Measurements from ENCODE around the gene SEL1L. TPM values are rescaled to one million over a fixed set of nuclear protein-coding genes. Genes with fewer than 3 reads are reported as not detected.
"Not testable (repeated sequence)": the region's sequence is repeated elsewhere in the genome, so short reads cannot be mapped to it uniquely, and the experiment has no call there.

Gene SEL1L
- 10 to 100 TPM; 56.9 to 66.0 TPM for total RNA-seq
- long read RNA-seq, full-length matches to known transcripts, result 23 of 40 reads
- long read RNA-seq, partial matches to known transcripts, result 6 of 40 reads
- long read RNA-seq, other reads (novel, unspliced or antisense), result 11 of 40 reads

GRCh38 chr14:81533536-81534343 is at the start of gene SEL1L:
Gene SEL1L (minus strand): TSS chr14:81533853. CDS start chr14:81533744, 109 bp downstream.
- intact Hi-C loops (cut with DNase I), result no loop called here
- DNase-seq (peak; percentile 100), ATAC-seq (peak; percentile 99)

GRCh38 chr14:81582420-81582819 is 48.8 kb upstream of the SEL1L start:
- ATAC-seq (no peak), DNase-seq (no peak)
- intact Hi-C loops (cut with DNase I), result no loop called here

GRCh38 chr14:81579115-81579514 is 45.5 kb upstream of the SEL1L start:
- intact Hi-C loops (cut with DNase I), result no loop called here
- DNase-seq (no peak), ATAC-seq (no peak)

GRCh38 chr14:81571437-81571836 is 37.8 kb upstream of the SEL1L start:
- ATAC-seq, result no peak
- DNase-seq, result no peak
- intact Hi-C loops (cut with DNase I), result no loop called here

GRCh38 chr14:81567302-81567701 is 33.6 kb upstream of the SEL1L start:
- ATAC-seq, result no peak
- intact Hi-C loops (cut with DNase I), result no loop called here
- no peak for DNase-seq

GRCh38 chr14:81565441-81566290 is 32.0 kb upstream of the SEL1L start:
- no peak for ATAC-seq
- intact Hi-C loops (cut with DNase I), result no loop called here
- no peak for DNase-seq

GRCh38 chr14:81562818-81563217 is 29.2 kb upstream of the SEL1L start:
- DNase-seq, result no peak
- intact Hi-C loops (cut with DNase I), result no loop called here
- ATAC-seq, result no peak

- ATAC-seq (no peak), DNase-seq (no peak)
- intact Hi-C loops (cut with DNase I), result no loop called here
Observed at GRCh38 chr14:81561084-81561775, 27.6 kb upstream of the SEL1L start.

GRCh38 chr14:81559385-81559784 is 25.7 kb upstream of the SEL1L start:
- no peak for ATAC-seq
- intact Hi-C loops (cut with DNase I), result no loop called here

GRCh38 chr14:81557146-81557545 is 23.5 kb upstream of the SEL1L start:
- DNase-seq, result no peak
- intact Hi-C loops (cut with DNase I), result no loop called here
- ATAC-seq, result no peak

More at GRCh38 chr14:81559385-81559784, 25.7 kb upstream of the SEL1L start:
- no peak for DNase-seq

- ATAC-seq, result no peak
Observed at GRCh38 chr14:81555684-81556083, 22.0 kb upstream of the SEL1L start.

GRCh38 chr14:81555051-81555450 is 21.4 kb upstream of the SEL1L start:
- no peak for ATAC-seq
- intact Hi-C loops (cut with DNase I), result no loop called here

More at GRCh38 chr14:81555684-81556083, 22.0 kb upstream of the SEL1L start:
- DNase-seq, result no peak
- intact Hi-C loops (cut with DNase I), result no loop called here

GRCh38 chr14:81551471-81551870 is 17.8 kb upstream of the SEL1L start:
- no peak for ATAC-seq
- intact Hi-C loops (cut with DNase I), result no loop called here
- no peak for DNase-seq

More at GRCh38 chr14:81555051-81555450, 21.4 kb upstream of the SEL1L start:
- no peak for DNase-seq

- ATAC-seq (no peak), DNase-seq (no peak)
- intact Hi-C loops (cut with DNase I), result no loop called here
Observed at GRCh38 chr14:81550001-81550637, 16.5 kb upstream of the SEL1L start.

GRCh38 chr14:81541206-81541605 is 7.6 kb upstream of the SEL1L start:
- ATAC-seq; intact Hi-C loops (cut with DNase I); DNase-seq: not testable (repeated sequence)

- ATAC-seq (no peak), DNase-seq (no peak)
- intact Hi-C loops (cut with DNase I), result no loop called here
Observed at GRCh38 chr14:81537193-81537592, 3.5 kb upstream of the SEL1L start.

GRCh38 chr14:81536241-81536771 is 2.7 kb upstream of the SEL1L start:
- ATAC-seq, result no peak
- intact Hi-C loops (cut with DNase I), result no loop called here
- DNase-seq, result no peak

GRCh38 chr14:81535396-81536164 is 1.9 kb upstream of the SEL1L start:
- intact Hi-C loops (cut with DNase I), result no loop called here
- ATAC-seq (no peak), DNase-seq (no peak)

Measured in left cardiac atrium (tissue), 4 donors.